MCF 10A (cell line): ENCODE results near the gene MUC5AC. TPM values are rescaled to one million over a fixed set of nuclear protein-coding genes. Genes with fewer than 3 reads are reported as not detected.
"Not testable (repeated sequence)": the region's sequence is repeated elsewhere in the genome, so short reads cannot be mapped to it uniquely, and the experiment has no call there.

Source experiments
- BruUV-seq: library from RNA; stranded (reverse); fragments of 400-500 nt; replicated peaks from 2 replicates; lab custom pipeline; 2021; lab: Mats Ljungman, UMichigan
- CTCF ChIA-PET: fragments of 300-600 bp; sonication (Branson Sonifier 250); formaldehyde crosslinking; extraction: SDS; loops from one replicate; lab custom pipeline; 2021; ENCODE audit warnings: antibody characterized with exemption, inconsistent platforms; lab: Yijun Ruan, JAX
- POLR2A ChIA-PET: fragments of 300-600, 350-650 bp; sonication (Branson Sonifier 250); formaldehyde crosslinking; extraction: SDS; loops from one replicate; lab custom pipeline; 2020; ENCODE audit warnings: antibody characterized with exemption, inconsistent platforms; lab: Yijun Ruan, JAX
- DNase-seq: peaks from one replicate; pipeline ENCODE4 v3.0.0-alpha.2; 2018; ENCODE audit not compliant: unreplicated experiment
- H3K27ac Mint-ChIP-seq: one replicate; pipeline ENCODE4 v1.8.0; 2022; ENCODE audit warnings: mild to moderate bottlenecking, low read depth, mixed read lengths; ENCODE audit not compliant: unreplicated experiment
- H3K27me3 Mint-ChIP-seq: one replicate; pipeline ENCODE4 v1.8.0; 2022; ENCODE audit warnings: mixed read lengths; ENCODE audit not compliant: insufficient read depth, unreplicated experiment
- H3K36me3 Mint-ChIP-seq: one replicate; pipeline ENCODE4 v1.8.0; 2022; ENCODE audit warnings: mild to moderate bottlenecking, moderate library complexity, mixed read lengths; ENCODE audit not compliant: insufficient read depth, unreplicated experiment
- H3K4me1 Mint-ChIP-seq: one replicate; pipeline ENCODE4 v1.8.0; 2022; ENCODE audit warnings: mixed read lengths; ENCODE audit not compliant: insufficient read depth, unreplicated experiment
- H3K4me3 Mint-ChIP-seq: one replicate; pipeline ENCODE4 v1.8.0; 2022; ENCODE audit warnings: mild to moderate bottlenecking, moderate library complexity, mixed read lengths; ENCODE audit not compliant: unreplicated experiment
- H3K9me3 Mint-ChIP-seq: one replicate; pipeline ENCODE4 v1.8.0; 2022; ENCODE audit warnings: mixed read lengths; ENCODE audit not compliant: unreplicated experiment
- intact Hi-C: fragments of 100-400 bp; cut with micrococcal nuclease; formaldehyde crosslinking; loops from 2 replicates; pipeline ENCODE4 v1.14.1; 2022
- total RNA-seq: library from RNA; stranded (reverse); gene quantifications from 2 replicates; pipeline ENCODE4 v1.2.3, GENCODE V29; 2022
- TF ChIP-seq, protein P1 (sequence below): fragments of 200-600 bp; IDR thresholded peaks from one replicate; pipeline ENCODE4 v1.8.0; 2022; ENCODE audit warnings: antibody characterized with exemption, mild to moderate bottlenecking; ENCODE audit not compliant: unreplicated experiment

MUC5AC gene
- total RNA-seq, 1 experiment from 2014 or later = not detected

DNA sequence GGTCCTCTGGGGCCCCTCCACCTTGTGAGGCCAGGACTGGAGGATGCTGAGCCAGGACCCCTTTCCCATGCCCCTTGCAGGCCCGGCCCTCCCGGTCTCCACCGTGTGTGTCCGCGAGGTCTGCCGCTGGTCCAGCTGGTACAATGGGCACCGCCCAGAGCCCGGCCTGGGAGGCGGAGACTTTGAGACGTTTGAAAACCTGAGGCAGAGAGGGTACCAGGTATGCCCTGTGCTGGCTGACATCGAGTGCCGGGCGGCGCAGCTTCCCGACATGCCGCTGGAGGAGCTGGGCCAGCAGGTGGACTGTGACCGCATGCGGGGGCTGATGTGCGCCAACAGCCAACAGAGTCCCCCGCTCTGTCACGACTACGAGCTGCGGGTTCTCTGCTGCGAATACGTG lies 83.0 kb downstream of the MUC5AC start:
- DNase-seq = no peak
- Mint-ChIP-seq H3K27me3 (no peaks in the 10 kb centered on the region), H3K27ac (no peak overlapping the region), H3K4me1 (no peaks in the 10 kb centered on the region), H3K36me3 (no peaks in the 10 kb centered on the region), H3K4me3 (no peak overlapping the region), H3K9me3 (no peaks in the 10 kb centered on the region)
- intact Hi-C loops = no loop called here
- BruUV-seq = no TSS peak
- POLR2A ChIA-PET = no interaction called here
- TF ChIP-seq, protein P1, sequence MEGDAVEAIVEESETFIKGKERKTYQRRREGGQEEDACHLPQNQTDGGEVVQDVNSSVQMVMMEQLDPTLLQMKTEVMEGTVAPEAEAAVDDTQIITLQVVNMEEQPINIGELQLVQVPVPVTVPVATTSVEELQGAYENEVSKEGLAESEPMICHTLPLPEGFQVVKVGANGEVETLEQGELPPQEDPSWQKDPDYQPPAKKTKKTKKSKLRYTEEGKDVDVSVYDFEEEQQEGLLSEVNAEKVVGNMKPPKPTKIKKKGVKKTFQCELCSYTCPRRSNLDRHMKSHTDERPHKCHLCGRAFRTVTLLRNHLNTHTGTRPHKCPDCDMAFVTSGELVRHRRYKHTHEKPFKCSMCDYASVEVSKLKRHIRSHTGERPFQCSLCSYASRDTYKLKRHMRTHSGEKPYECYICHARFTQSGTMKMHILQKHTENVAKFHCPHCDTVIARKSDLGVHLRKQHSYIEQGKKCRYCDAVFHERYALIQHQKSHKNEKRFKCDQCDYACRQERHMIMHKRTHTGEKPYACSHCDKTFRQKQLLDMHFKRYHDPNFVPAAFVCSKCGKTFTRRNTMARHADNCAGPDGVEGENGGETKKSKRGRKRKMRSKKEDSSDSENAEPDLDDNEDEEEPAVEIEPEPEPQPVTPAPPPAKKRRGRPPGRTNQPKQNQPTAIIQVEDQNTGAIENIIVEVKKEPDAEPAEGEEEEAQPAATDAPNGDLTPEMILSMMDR = no peak
- CTCF ChIA-PET = interaction anchor here (0.5 kb wide), 1 partner anchor 38 kb away, joined by 3 read pairs; no protein-coding TSS in a partner anchor

DNA sequence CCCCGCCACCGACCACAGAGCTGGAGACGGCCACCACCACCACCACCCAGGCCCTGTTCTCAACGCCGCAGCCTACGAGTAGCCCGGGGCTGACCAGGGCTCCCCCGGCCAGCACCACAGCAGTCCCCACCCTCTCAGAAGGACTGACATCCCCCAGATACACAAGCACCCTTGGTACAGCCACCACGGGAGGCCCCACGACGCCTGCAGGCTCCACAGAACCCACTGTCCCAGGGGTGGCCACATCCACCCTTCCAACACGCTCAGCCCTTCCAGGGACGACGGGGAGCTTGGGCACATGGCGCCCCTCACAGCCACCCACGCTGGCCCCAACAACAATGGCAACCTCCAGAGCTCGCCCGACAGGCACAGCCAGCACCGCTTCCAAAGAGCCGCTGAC lies 84.0 kb downstream of the MUC5AC start:
- Mint-ChIP-seq H3K27me3 (no peaks in the 10 kb centered on the region), H3K4me1 (no peaks in the 10 kb centered on the region), H3K9me3 (no peaks in the 10 kb centered on the region), H3K27ac (no peak overlapping the region), H3K36me3 (no peaks in the 10 kb centered on the region), H3K4me3 (no peak overlapping the region)
- intact Hi-C loops = no loop called here
- DNase-seq = no peak
- TF ChIP-seq, protein P1 = no peak
- POLR2A ChIA-PET = no interaction called here
- CTCF ChIA-PET = no interaction called here
- BruUV-seq = no TSS peak

DNA sequence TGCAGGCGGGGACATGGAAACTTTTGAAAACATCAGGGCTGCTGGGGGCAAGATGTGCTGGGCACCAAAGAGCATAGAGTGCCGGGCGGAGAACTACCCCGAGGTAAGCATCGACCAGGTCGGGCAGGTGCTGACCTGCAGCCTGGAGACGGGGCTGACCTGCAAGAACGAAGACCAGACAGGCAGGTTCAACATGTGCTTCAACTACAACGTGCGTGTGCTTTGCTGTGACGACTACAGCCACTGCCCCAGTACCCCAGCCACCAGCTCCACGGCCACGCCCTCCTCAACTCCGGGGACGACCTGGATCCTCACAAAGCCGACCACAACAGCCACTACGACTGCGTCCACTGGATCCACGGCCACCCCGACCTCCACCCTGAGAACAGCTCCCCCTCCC lies 84.5 kb downstream of the MUC5AC start:
- TF ChIP-seq, protein P1 = no peak
- Mint-ChIP-seq H3K36me3 (no peaks in the 10 kb centered on the region), H3K4me1 (no peaks in the 10 kb centered on the region), H3K27ac (no peak overlapping the region), H3K4me3 (no peak overlapping the region), H3K27me3 (no peaks in the 10 kb centered on the region), H3K9me3 (no peaks in the 10 kb centered on the region)
- intact Hi-C loops = no loop called here
- CTCF ChIA-PET = no interaction called here
- no peak for DNase-seq
- POLR2A ChIA-PET = no interaction called here
- BruUV-seq = no TSS peak

DNA sequence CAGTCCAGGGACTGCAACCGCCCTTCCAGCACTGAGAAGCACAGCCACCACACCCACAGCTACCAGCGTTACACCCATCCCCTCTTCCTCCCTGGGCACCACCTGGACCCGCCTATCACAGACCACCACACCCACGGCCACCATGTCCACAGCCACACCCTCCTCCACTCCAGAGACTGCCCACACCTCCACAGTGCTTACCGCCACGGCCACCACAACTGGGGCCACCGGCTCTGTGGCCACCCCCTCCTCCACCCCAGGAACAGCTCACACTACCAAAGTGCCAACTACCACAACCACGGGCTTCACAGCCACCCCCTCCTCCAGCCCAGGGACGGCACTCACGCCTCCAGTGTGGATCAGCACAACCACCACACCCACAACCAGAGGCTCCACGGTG lies 85.0 kb downstream of the MUC5AC start:
- H3K4me3 Mint-ChIP-seq, H3K27ac Mint-ChIP-seq, CTCF ChIA-PET, H3K4me1 Mint-ChIP-seq, H3K27me3 Mint-ChIP-seq, H3K9me3 Mint-ChIP-seq, H3K36me3 Mint-ChIP-seq, DNase-seq, intact Hi-C loops, POLR2A ChIA-PET, BruUV-seq: not testable (repeated sequence)

DNA sequence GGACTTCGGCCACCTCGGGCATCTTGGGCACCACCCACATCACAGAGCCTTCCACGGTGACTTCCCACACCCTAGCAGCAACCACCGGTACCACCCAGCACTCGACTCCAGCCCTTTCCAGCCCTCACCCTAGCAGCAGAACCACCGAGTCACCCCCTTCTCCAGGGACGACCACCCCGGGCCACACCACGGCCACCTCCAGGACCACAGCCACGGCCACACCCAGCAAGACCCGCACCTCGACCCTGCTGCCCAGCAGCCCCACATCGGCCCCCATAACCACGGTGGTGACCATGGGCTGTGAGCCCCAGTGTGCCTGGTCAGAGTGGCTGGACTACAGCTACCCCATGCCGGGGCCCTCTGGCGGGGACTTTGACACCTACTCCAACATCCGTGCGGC lies 85.8 kb downstream of the MUC5AC start:
- H3K4me1 Mint-ChIP-seq, H3K27me3 Mint-ChIP-seq, H3K27ac Mint-ChIP-seq, BruUV-seq, H3K9me3 Mint-ChIP-seq, CTCF ChIA-PET, H3K4me3 Mint-ChIP-seq, POLR2A ChIA-PET, DNase-seq, H3K36me3 Mint-ChIP-seq, intact Hi-C loops: not testable (repeated sequence)

DNA sequence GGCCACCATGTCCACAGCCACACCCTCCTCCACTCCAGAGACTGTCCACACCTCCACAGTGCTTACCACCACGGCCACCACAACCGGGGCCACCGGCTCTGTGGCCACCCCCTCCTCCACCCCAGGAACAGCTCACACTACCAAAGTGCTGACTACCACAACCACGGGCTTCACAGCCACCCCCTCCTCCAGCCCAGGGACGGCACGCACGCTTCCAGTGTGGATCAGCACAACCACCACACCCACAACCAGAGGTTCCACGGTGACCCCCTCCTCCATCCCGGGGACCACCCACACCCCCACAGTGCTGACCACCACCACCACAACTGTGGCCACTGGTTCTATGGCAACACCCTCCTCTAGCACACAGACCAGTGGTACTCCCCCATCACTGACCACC lies 86.8 kb downstream of the MUC5AC start:
- POLR2A ChIA-PET, H3K36me3 Mint-ChIP-seq, H3K9me3 Mint-ChIP-seq, BruUV-seq, DNase-seq, H3K27me3 Mint-ChIP-seq, H3K4me3 Mint-ChIP-seq, H3K4me1 Mint-ChIP-seq, intact Hi-C loops, H3K27ac Mint-ChIP-seq, CTCF ChIA-PET: not testable (repeated sequence)

DNA sequence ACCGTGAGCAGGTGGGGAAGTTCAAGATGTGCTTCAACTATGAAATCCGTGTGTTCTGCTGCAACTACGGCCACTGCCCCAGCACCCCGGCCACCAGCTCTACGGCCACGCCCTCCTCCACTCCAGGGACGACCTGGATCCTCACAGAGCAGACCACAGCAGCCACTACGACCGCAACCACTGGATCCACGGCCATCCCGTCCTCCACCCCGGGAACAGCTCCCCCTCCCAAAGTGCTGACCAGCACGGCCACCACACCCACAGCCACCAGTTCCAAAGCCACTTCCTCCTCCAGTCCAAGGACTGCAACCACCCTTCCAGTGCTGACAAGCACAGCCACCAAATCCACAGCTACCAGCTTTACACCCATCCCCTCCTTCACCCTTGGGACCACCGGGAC lies 88.0 kb downstream of the MUC5AC start:
- DNase-seq, H3K36me3 Mint-ChIP-seq, H3K4me1 Mint-ChIP-seq, H3K9me3 Mint-ChIP-seq, CTCF ChIA-PET, intact Hi-C loops, BruUV-seq, H3K27ac Mint-ChIP-seq, H3K4me3 Mint-ChIP-seq, POLR2A ChIA-PET, H3K27me3 Mint-ChIP-seq: not testable (repeated sequence)
